GM23338 (cell line): ENCODE measurements around the gene RUSF1. TPM values are rescaled to one million over a fixed set of nuclear protein-coding genes. Genes with fewer than 3 reads are reported as not detected.
"Not testable (repeated sequence)": the region's sequence is repeated elsewhere in the genome, so short reads cannot be mapped to it uniquely, and the experiment has no call there.

Source experiments
- ATAC-seq: fragments of 200-7000 bp; cut with Tn5 transposase; 3 replicates; pipeline ENCODE4 v1.9.1; 2020
- DNase-seq: peaks from one replicate; pipeline ENCODE4 v3.0.0-alpha.2; 2015; ENCODE audit warnings: low spot score
- H2AFZ ChIP-seq: fragments of 200-600 bp; sonication (generic); 2 replicates; pipeline ENCODE4 v1.8.0; 2016; ENCODE audit warnings: antibody characterized with exemption, mild to moderate bottlenecking, moderate library complexity
- H3F3A ChIP-seq: fragments of 200-600 bp; sonication (generic); replicated peaks from 2 replicates; pipeline ENCODE4 v1.8.0; 2017; ENCODE audit warnings: antibody characterized with exemption, mixed run types, low read depth
- H3K27ac ChIP-seq: fragments of 200-600 bp; sonication (generic); 2 replicates; pipeline ENCODE4 v1.6.1; 2016; ENCODE audit warnings: low read depth
- H3K27me3 ChIP-seq: fragments of 200-600 bp; sonication (generic); 2 replicates; pipeline ENCODE4 v1.8.0; 2016; ENCODE audit warnings: mild to moderate bottlenecking, mixed run types, moderate library complexity; ENCODE audit not compliant: insufficient read depth
- H3K36me3 ChIP-seq: fragments of 200-600 bp; sonication (generic); 2 replicates; pipeline ENCODE4 v1.8.0; 2016; ENCODE audit warnings: mild to moderate bottlenecking; ENCODE audit not compliant: insufficient read depth
- H3K4me1 ChIP-seq: fragments of 200-600 bp; sonication (generic); 2 replicates; pipeline ENCODE4 v1.8.0; 2016; ENCODE audit warnings: mild to moderate bottlenecking, moderate library complexity; ENCODE audit not compliant: insufficient read depth
- H3K4me2 ChIP-seq: fragments of 200-600 bp; sonication (generic); 2 replicates; pipeline ENCODE4 v1.7.1; 2017; ENCODE audit warnings: mixed run types
- H3K4me3 ChIP-seq: fragments of 200-600 bp; sonication (generic); 2 replicates; pipeline ENCODE4 v1.6.1; 2016; ENCODE audit warnings: mixed run types
- H3K79me2 ChIP-seq: fragments of 200-600 bp; sonication (generic); replicated peaks from 2 replicates; pipeline ENCODE4 v1.8.0; 2017; ENCODE audit warnings: mild to moderate bottlenecking; ENCODE audit not compliant: insufficient read depth
- H3K9me2 ChIP-seq: fragments of 200-600 bp; sonication (generic); 2 replicates; pipeline ENCODE4 v1.8.0; 2017; ENCODE audit not compliant: insufficient read depth
- H4K20me1 ChIP-seq: fragments of 200-600 bp; sonication (generic); replicated peaks from 2 replicates; pipeline ENCODE4 v1.8.0; 2017; ENCODE audit warnings: mild to moderate bottlenecking; ENCODE audit not compliant: insufficient read depth
- H3K27ac Mint-ChIP-seq: 2 replicates; pipeline ENCODE4 v1.8.0; 2020; ENCODE audit warnings: inconsistent platforms, mild to moderate bottlenecking, moderate library complexity, mixed read lengths
- H3K27me3 Mint-ChIP-seq: 3 replicates; pipeline ENCODE4 v1.8.0; 2022; ENCODE audit warnings: low read depth, mild to moderate bottlenecking, moderate library complexity, mixed read lengths, inconsistent platforms; ENCODE audit not compliant: insufficient read depth, poor library complexity
- H3K36me3 Mint-ChIP-seq: 3 replicates; pipeline ENCODE4 v1.8.0; 2021; ENCODE audit warnings: low read depth, mild to moderate bottlenecking, inconsistent platforms, moderate library complexity, mixed read lengths
- H3K4me1 Mint-ChIP-seq: 3 replicates; pipeline ENCODE4 v1.8.0; 2020; ENCODE audit warnings: mild to moderate bottlenecking, inconsistent platforms, mixed read lengths
- H3K4me3 Mint-ChIP-seq: 3 replicates; pipeline ENCODE4 v1.8.0; 2021; ENCODE audit warnings: moderate library complexity, mild to moderate bottlenecking, inconsistent platforms, mixed read lengths
- H3K9me3 Mint-ChIP-seq: 3 replicates; pipeline ENCODE4 v1.8.0; 2020; ENCODE audit warnings: moderate library complexity, mild to moderate bottlenecking, inconsistent platforms, mixed read lengths
- CREB1 ChIP-seq: fragments of 250-450 bp; sonication (Bioruptor Pico); IDR thresholded peaks from 2 replicates; pipeline ENCODE4 v1.5.0; 2020; ENCODE audit warnings: low read depth, mild to moderate bottlenecking, moderate library complexity
- CTCF ChIP-seq, 2 experiments: fragments of 200-600 bp in 1 of 2; sonication (generic) in 1 of 2; conservative IDR thresholded peaks; 2 replicates each; pipeline versions ENCODE4 v1.5.1 to v1.6.1; 2016 to 2017; ENCODE audit warnings: antibody characterized with exemption in 2 of 2, low read depth in 2 of 2, mild to moderate bottlenecking in 2 of 2, moderate library complexity in 1 of 2
- ETS1 ChIP-seq: IDR thresholded peaks from 2 replicates; pipeline ENCODE4 v1.6.1; 2016; ENCODE audit warnings: antibody characterized with exemption
- EZH2 ChIP-seq: fragments of 200-600 bp; sonication (generic); IDR thresholded peaks from one replicate; pipeline ENCODE4 v1.8.0; 2017; ENCODE audit warnings: antibody characterized with exemption, mild to moderate bottlenecking, low read depth; ENCODE audit not compliant: unreplicated experiment
- JUNB ChIP-seq: IDR thresholded peaks from one replicate; pipeline ENCODE4 v1.6.1; 2016; ENCODE audit warnings: antibody characterized with exemption; ENCODE audit not compliant: unreplicated experiment
- REST ChIP-seq: IDR thresholded peaks from one replicate; pipeline ENCODE4 v1.6.1; 2018; ENCODE audit warnings: antibody characterized with exemption; ENCODE audit not compliant: unreplicated experiment
- STAT1 ChIP-seq: IDR thresholded peaks from one replicate; pipeline ENCODE4 v1.6.1; 2016; ENCODE audit warnings: antibody characterized with exemption; ENCODE audit not compliant: unreplicated experiment
- ZNF114 ChIP-seq: fragments of 250-450 bp; sonication (Bioruptor Pico); IDR thresholded peaks from 2 replicates; pipeline ENCODE4 v1.5.0; 2020; ENCODE audit warnings: mild to moderate bottlenecking, moderate library complexity
- ZNF331 ChIP-seq: fragments of 250-450 bp; sonication (Bioruptor Pico); IDR thresholded peaks from 2 replicates; pipeline ENCODE4 v1.5.0; 2020; ENCODE audit warnings: low read depth, mild to moderate bottlenecking, moderate library complexity
- polyA plus RNA-seq: library from polyadenylated mRNA; unstranded; fragments of >200 nt; fragmentation: Nextera tagmentation; extraction: Ambion mirVana; gene quantifications from 2 replicates; pipeline ENCODE4 v1.2.1, GENCODE V29; 2016
- total RNA-seq: library from RNA; depleted of rRNA; stranded (reverse); fragments of >200 nt; shearing (Covaris generic); gene quantifications from 2 replicates; pipeline ENCODE4 v1.2.3, GENCODE V29; 2014

Gene RUSF1
- total and polyA plus RNA-seq, 2 experiments from 2014 or later = 8.9 to 36.1 TPM

- ATAC-seq (peak; percentile 89), DNase-seq (peak; percentile 85)
- no peaks in the 10 kb centered on the region for H3K9me2 ChIP-seq
- Mint-ChIP-seq H3K4me3 (no peak overlapping the region), H3K27ac (no peak overlapping the region; the same call in 1 of the 2 replicates), H3K27me3 (peaks cover 14% of the 10 kb centered on the region), H3K9me3 (no peaks in the 10 kb centered on the region), H3K36me3 (peaks cover 12% of the 10 kb centered on the region; the same call in 2 of the 3 replicates), H3K4me1 (peaks cover 41% of the 10 kb centered on the region)
- H3K36me3 ChIP-seq = no peaks in the 10 kb centered on the region
- no peak overlapping the region for H3K4me3 ChIP-seq
- H3K4me1 ChIP-seq = peaks cover 31% of the 10 kb centered on the region
- TF ChIP-seq STAT1 = no peak
- TF ChIP-seq CREB1 (CRISPR knock-in tag) = peak; percentile 53; the same call in 1 of the 2 replicates
- peak; percentile 56 to 59 for TF ChIP-seq CTCF (conservative IDR thresholded peaks at IDR 0.05; ENCODE audit: low read depth in 2 of 2)
- TF ChIP-seq ZNF331 = no peak
- no peak for TF ChIP-seq EZH2
- no peak overlapping the region for H2AFZ ChIP-seq
- H4K20me1 ChIP-seq = peaks cover 9% of the 10 kb centered on the region
- H3K4me2 ChIP-seq = no peak overlapping the region
- no peak overlapping the region for H3K27ac ChIP-seq
- peaks cover 5% of the 10 kb centered on the region; the same call in 1 of the 2 replicates for H3F3A ChIP-seq
- H3K27me3 ChIP-seq = no peaks in the 10 kb centered on the region
- peaks cover 13% of the 10 kb centered on the region for H3K79me2 ChIP-seq
These were observed 56.4 kb downstream of the RUSF1 start for GRCh38 chr16:31451681-31452351.

GRCh38 chr16:31451201-31451600 lies 57.0 kb downstream of the RUSF1 start:
- TF ChIP-seq JUNB (no peak), REST (no peak), ETS1 (no peak), ZNF331 (no peak), ZNF114 (CRISPR knock-in tag) (no peak), EZH2 (no peak), CTCF (conservative IDR thresholded peaks at IDR 0.05; ENCODE audit: low read depth in 2 of 2) (no peak)
- H3K79me2 ChIP-seq = peaks cover 9% of the 10 kb centered on the region; the same call in 1 of the 2 replicates
- H4K20me1 ChIP-seq = peaks cover 4% of the 10 kb centered on the region
- H3K9me2 ChIP-seq = no peaks in the 10 kb centered on the region
- Mint-ChIP-seq H3K4me1 (peaks cover 41% of the 10 kb centered on the region), H3K27me3 (peaks cover 13% of the 10 kb centered on the region), H3K4me3 (no peak overlapping the region), H3K27ac (no peak overlapping the region), H3K9me3 (no peaks in the 10 kb centered on the region), H3K36me3 (peaks cover 8% of the 10 kb centered on the region; the same call in 2 of the 3 replicates)
- H3K4me1 ChIP-seq = peaks cover 31% of the 10 kb centered on the region
- ATAC-seq (no peak), DNase-seq (no peak)
- no peaks in the 10 kb centered on the region for H3K36me3 ChIP-seq
- peaks cover 5% of the 10 kb centered on the region; the same call in 1 of the 2 replicates for H3F3A ChIP-seq
- H3K27me3 ChIP-seq = no peaks in the 10 kb centered on the region
- H3K27ac ChIP-seq = no peak overlapping the region
- no peak overlapping the region for H3K4me2 ChIP-seq
- no peak overlapping the region for H2AFZ ChIP-seq
- no peak overlapping the region for H3K4me3 ChIP-seq

GRCh38 chr16:31445931-31446330 lies 62.3 kb downstream of the RUSF1 start:
- not testable (repeated sequence) for H3K4me3 Mint-ChIP-seq, H3K4me1 Mint-ChIP-seq, H3K27me3 Mint-ChIP-seq, ATAC-seq, H4K20me1 ChIP-seq, H3K79me2 ChIP-seq, H3K4me2 ChIP-seq, H3K27me3 ChIP-seq, H3K9me3 Mint-ChIP-seq, H3K4me3 ChIP-seq, H3K4me1 ChIP-seq, DNase-seq, H3K27ac ChIP-seq, H2AFZ ChIP-seq, H3K9me2 ChIP-seq, H3K36me3 Mint-ChIP-seq, H3K27ac Mint-ChIP-seq, H3F3A ChIP-seq, H3K36me3 ChIP-seq
